Measurements from ENCODE around the gene DAD1. TPM values are rescaled to one million over a fixed set of nuclear protein-coding genes. Genes with fewer than 3 reads are reported as not detected.

Gene DAD1
- total RNA-seq, 1 experiment from 2014 or later: 155 TPM

DNA sequence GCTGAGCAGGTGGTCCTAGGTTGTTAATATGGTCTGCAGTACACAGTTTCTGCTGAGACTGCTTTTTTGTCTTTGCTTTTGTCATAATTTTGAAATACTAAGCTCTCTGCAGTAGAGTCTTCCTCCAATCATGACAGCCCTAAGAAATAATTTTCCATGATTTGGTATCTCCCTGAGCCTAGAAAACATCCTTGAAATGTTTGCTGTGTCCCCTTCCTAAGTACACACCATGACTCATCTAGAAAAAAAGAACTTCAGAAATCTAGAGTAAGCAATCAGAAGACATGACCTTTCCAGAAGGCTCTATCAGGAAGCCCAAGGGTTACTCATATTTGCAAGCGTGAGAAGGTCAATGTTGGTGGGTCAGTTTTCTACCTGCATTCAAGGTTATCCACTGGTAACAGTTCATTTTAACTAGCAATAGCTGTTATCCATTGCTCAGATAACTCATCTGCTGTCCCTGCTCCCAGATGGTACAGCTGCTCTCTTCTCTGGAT, 16.4 kb downstream of the DAD1 start:
- 0 out of 2 replicates have a peak overlapping the region, but pooled peaks have one; percentile 6 for H3K27ac ChIP-seq
- no peak overlapping the region for H3K4me3 ChIP-seq
- no peak overlapping the region for H2AFZ ChIP-seq
- H3K36me3 ChIP-seq (ENCODE audit: low read depth): peaks cover 35% of the 10 kb centered on the region
- TF ChIP-seq, protein P1, sequence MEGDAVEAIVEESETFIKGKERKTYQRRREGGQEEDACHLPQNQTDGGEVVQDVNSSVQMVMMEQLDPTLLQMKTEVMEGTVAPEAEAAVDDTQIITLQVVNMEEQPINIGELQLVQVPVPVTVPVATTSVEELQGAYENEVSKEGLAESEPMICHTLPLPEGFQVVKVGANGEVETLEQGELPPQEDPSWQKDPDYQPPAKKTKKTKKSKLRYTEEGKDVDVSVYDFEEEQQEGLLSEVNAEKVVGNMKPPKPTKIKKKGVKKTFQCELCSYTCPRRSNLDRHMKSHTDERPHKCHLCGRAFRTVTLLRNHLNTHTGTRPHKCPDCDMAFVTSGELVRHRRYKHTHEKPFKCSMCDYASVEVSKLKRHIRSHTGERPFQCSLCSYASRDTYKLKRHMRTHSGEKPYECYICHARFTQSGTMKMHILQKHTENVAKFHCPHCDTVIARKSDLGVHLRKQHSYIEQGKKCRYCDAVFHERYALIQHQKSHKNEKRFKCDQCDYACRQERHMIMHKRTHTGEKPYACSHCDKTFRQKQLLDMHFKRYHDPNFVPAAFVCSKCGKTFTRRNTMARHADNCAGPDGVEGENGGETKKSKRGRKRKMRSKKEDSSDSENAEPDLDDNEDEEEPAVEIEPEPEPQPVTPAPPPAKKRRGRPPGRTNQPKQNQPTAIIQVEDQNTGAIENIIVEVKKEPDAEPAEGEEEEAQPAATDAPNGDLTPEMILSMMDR (conservative IDR thresholded peaks at IDR 0.05): no peak
- no peak for TF ChIP-seq EZH2 (IDR thresholded peaks at IDR 0.05; ENCODE audit: low read depth)
- POLR2A ChIA-PET (ENCODE audit: unreplicated experiment): no interaction called here
- H3K9me2 ChIP-seq (ENCODE audit: insufficient read depth): no peaks in the 10 kb centered on the region
- intact Hi-C loops (cut with micrococcal nuclease; ENCODE audit: unreplicated experiment): loop anchor here (5.0 kb wide), 2 partner anchors 180 to 205 kb away; no protein-coding TSS in a partner anchor
- no peak overlapping the region for H3K4me2 ChIP-seq
- DNase-seq: no peak
- H3K27me3 ChIP-seq (ENCODE audit: insufficient read depth, low read depth): no peaks in the 10 kb centered on the region
- no TSS peak for BruUV-seq (replicated peaks)
- no peaks in the 10 kb centered on the region; the same call in 1 of the 2 replicates for H4K20me1 ChIP-seq (ENCODE audit: insufficient read depth)
- peaks cover 15% of the 10 kb centered on the region; the same call in 1 of the 2 replicates for H3F3A ChIP-seq (ENCODE audit: insufficient read depth, low read depth)
- peaks cover 7% of the 10 kb centered on the region; the same call in 1 of the 2 replicates for H3K4me1 ChIP-seq (replicated peaks; ENCODE audit: insufficient read depth)
- H3K9me3 ChIP-seq (ENCODE audit: insufficient read depth, low read depth): no peaks in the 10 kb centered on the region
- H3K79me2 ChIP-seq (ENCODE audit: low read depth): peaks cover 39% of the 10 kb centered on the region
- CTCF ChIA-PET: interaction anchor here (0.6 kb wide), 1 partner anchor 11 kb away, joined by 3 read pairs; no protein-coding TSS in a partner anchor

DNA sequence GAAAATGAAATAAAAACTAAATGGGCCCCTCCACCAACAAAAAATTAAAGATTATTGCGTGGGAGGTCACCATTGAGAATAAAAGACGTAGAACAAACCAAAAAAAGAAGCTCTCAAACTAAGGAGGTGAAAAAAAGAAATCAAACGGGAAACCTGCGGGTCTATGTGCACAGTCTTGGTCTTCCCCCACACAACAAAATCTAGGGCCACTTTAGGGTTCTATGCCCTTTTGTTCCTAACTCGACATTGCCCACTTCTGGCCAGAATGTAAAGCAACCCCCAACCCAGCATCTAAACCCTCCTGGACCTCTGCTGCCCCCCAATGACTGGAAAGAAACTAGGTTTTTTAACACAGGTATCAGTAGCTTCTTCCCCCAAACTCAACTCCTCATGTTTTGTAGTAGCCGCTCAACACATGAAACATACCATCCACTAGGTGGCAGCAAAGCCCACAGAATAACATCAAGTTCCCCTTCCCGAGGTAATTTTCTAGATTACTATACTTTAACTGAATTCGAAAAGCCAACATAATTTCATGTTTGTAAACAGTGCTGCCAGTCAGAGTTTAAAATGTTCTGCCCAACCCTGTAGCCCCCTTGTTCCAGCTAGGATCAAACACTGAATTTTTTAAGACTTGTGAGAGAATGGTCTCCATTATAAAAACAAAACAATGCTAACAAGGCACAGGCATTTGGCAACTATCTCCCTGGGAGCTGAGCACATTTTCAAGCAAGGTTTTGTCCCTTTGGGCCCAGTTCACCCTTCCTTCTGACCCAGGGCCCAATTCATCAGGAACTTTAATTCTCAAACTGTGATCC, 18.7 kb downstream of the DAD1 start:
- ChIA-PET POLR2A (ENCODE audit: unreplicated experiment) (interaction anchor here (0.6 kb wide), 1 partner anchor 356 kb away, joined by 5 read pairs; no protein-coding TSS in a partner anchor), CTCF (interaction anchor here (0.6 to 2.0 kb wide), 10 partner anchors 31 to 910 kb away, joined by 3 to 10 read pairs (median 3); partner anchors contain the start of gene OR6J1)
- peaks cover 15% of the 10 kb centered on the region; the same call in 1 of the 2 replicates for H3F3A ChIP-seq (ENCODE audit: insufficient read depth, low read depth)
- DNase-seq: peak; percentile 55 to 70
- H3K4me2 ChIP-seq: no peak overlapping the region
- BruUV-seq (replicated peaks): no TSS peak
- intact Hi-C loops (cut with micrococcal nuclease; ENCODE audit: unreplicated experiment): loop anchor here (1.0 to 5.0 kb wide), 5 partner anchors 74 to 283 kb away; partner anchors contain the start of gene OR6J1
- peak overlapping the region; percentile 49 for H3K27ac ChIP-seq
- no peaks in the 10 kb centered on the region for H3K9me2 ChIP-seq (ENCODE audit: insufficient read depth)
- H3K36me3 ChIP-seq (ENCODE audit: low read depth): peaks cover 35% of the 10 kb centered on the region
- H4K20me1 ChIP-seq (ENCODE audit: insufficient read depth): no peaks in the 10 kb centered on the region
- no peak for TF ChIP-seq EZH2 (IDR thresholded peaks at IDR 0.05; ENCODE audit: low read depth)
- TF ChIP-seq, protein P1 (conservative IDR thresholded peaks at IDR 0.05): peak; percentile 85
- no peaks in the 10 kb centered on the region for H3K9me3 ChIP-seq (ENCODE audit: insufficient read depth, low read depth)
- H3K79me2 ChIP-seq (ENCODE audit: low read depth): peaks cover 22% of the 10 kb centered on the region
- H3K27me3 ChIP-seq (ENCODE audit: insufficient read depth, low read depth): no peaks in the 10 kb centered on the region
- no peak overlapping the region for H2AFZ ChIP-seq
- peaks cover 7% of the 10 kb centered on the region; the same call in 1 of the 2 replicates for H3K4me1 ChIP-seq (replicated peaks; ENCODE audit: insufficient read depth)
- no peak overlapping the region for H3K4me3 ChIP-seq

DNA sequence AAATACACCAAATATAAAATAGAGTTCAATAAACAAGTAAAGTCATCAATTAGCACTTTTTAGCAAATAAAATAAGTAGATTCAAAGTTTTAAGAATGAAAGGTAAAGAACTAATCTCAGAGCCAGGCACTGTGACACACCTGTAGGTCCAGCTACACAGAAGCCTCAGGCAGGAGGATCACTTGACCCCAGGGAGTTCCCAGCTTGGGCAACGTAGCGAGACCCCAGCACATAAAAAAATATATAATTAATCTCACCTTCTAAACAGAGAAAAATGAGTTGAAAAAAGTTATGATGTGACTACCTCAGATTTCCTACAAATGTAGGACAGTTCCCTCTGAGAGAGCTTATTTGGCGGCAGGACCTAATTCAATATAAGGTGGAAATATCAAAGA, 19.3 kb downstream of the DAD1 start:
- H3K27ac ChIP-seq: no peak overlapping the region
- intact Hi-C loops (cut with micrococcal nuclease; ENCODE audit: unreplicated experiment): loop anchor here (1.0 to 5.0 kb wide), 5 partner anchors 75 to 284 kb away; partner anchors contain the start of gene OR6J1
- no peak overlapping the region for H3K4me3 ChIP-seq
- no peaks in the 10 kb centered on the region for H4K20me1 ChIP-seq (ENCODE audit: insufficient read depth)
- POLR2A ChIA-PET (ENCODE audit: unreplicated experiment): interaction anchor here (0.6 kb wide), 1 partner anchor 356 kb away, joined by 5 read pairs; no protein-coding TSS in a partner anchor
- H3K36me3 ChIP-seq (ENCODE audit: low read depth): peaks cover 30% of the 10 kb centered on the region
- no peaks in the 10 kb centered on the region for H3K27me3 ChIP-seq (ENCODE audit: insufficient read depth, low read depth)
- no peak for TF ChIP-seq EZH2 (IDR thresholded peaks at IDR 0.05; ENCODE audit: low read depth)
- TF ChIP-seq, protein P1 (conservative IDR thresholded peaks at IDR 0.05): no peak
- H3K9me2 ChIP-seq (ENCODE audit: insufficient read depth): no peaks in the 10 kb centered on the region
- peaks cover 7% of the 10 kb centered on the region; the same call in 1 of the 2 replicates for H3K4me1 ChIP-seq (replicated peaks; ENCODE audit: insufficient read depth)
- CTCF ChIA-PET: interaction anchor here (0.6 to 2.0 kb wide), 9 partner anchors 32 to 910 kb away, joined by 3 to 10 read pairs (median 3); partner anchors contain the start of gene OR6J1
- H3K79me2 ChIP-seq (ENCODE audit: low read depth): peaks cover 20% of the 10 kb centered on the region
- H3F3A ChIP-seq (ENCODE audit: insufficient read depth, low read depth): peaks cover 15% of the 10 kb centered on the region; the same call in 1 of the 2 replicates
- H2AFZ ChIP-seq: no peak overlapping the region
- no TSS peak for BruUV-seq (replicated peaks)
- no peak overlapping the region for H3K4me2 ChIP-seq
- H3K9me3 ChIP-seq (ENCODE audit: insufficient read depth, low read depth): no peaks in the 10 kb centered on the region
- DNase-seq: no peak
